Retina (tissue), 1 donor: Measurements from ENCODE around the gene KRT81.
A peak's percentile ranks its signal among the peaks of the same experiment; 100 is the strongest.
"Not testable (repeated sequence)": the region's sequence is repeated elsewhere in the genome, so short reads cannot be mapped to it uniquely, and the experiment has no call there.

Experiments
- DNase-seq: peaks from one replicate; pipeline ENCODE4 v3.0.0-alpha.2; 2016

Gene KRT81

GRCh38 chr12:52252175-52252615 lies 39.1 kb downstream of the KRT81 start:
- not testable (repeated sequence) for DNase-seq

GRCh38 chr12:52251367-52252051 lies 39.8 kb downstream of the KRT81 start:
- no peak for DNase-seq

GRCh38 chr12:52250048-52250990 lies 41.0 kb downstream of the KRT81 start:
- DNase-seq: peak; percentile 58

- no peak for DNase-seq
Measured at GRCh38 chr12:52249511-52250047, 41.8 kb downstream of the KRT81 start.

- no peak for DNase-seq
Measured at GRCh38 chr12:52248541-52249461, 42.5 kb downstream of the KRT81 start.

GRCh38 chr12:52247622-52248540 lies 43.5 kb downstream of the KRT81 start:
- no peak for DNase-seq

- no peak for DNase-seq
Measured at GRCh38 chr12:52246720-52247621, 44.4 kb downstream of the KRT81 start.

- no peak for DNase-seq
Measured at GRCh38 chr12:52245962-52246569, 45.3 kb downstream of the KRT81 start.

GRCh38 chr12:52245259-52245961 lies 45.9 kb downstream of the KRT81 start:
- DNase-seq: no peak

- DNase-seq: no peak
Measured at GRCh38 chr12:52244615-52244994, 46.7 kb downstream of the KRT81 start.

- DNase-seq: no peak
Measured at GRCh38 chr12:52243856-52244614, 47.3 kb downstream of the KRT81 start.

GRCh38 chr12:52243259-52243855 lies 48.0 kb downstream of the KRT81 start:
- DNase-seq: no peak

- no peak for DNase-seq
Measured at GRCh38 chr12:52242442-52243258, 48.7 kb downstream of the KRT81 start.

- no peak for DNase-seq
Measured at GRCh38 chr12:52241205-52241842, 50.0 kb downstream of the KRT81 start.

GRCh38 chr12:52240247-52240646 lies 51.1 kb downstream of the KRT81 start:
- not testable (repeated sequence) for DNase-seq

- DNase-seq: no peak
Measured at GRCh38 chr12:52239767-52240166, 51.6 kb downstream of the KRT81 start.
